Endothelial cell (in vitro differentiated cells): Measurements from ENCODE around the gene MICALL1. TPM values are rescaled to one million over a fixed set of nuclear protein-coding genes. Genes with fewer than 3 reads are reported as not detected.

ENCODE experiments used
- DNase-seq: peaks from one replicate; pipeline ENCODE4 v3.0.0; 2021; ENCODE audit warnings: low spot score
- H3K27ac Mint-ChIP-seq: one replicate; pipeline ENCODE4 v1.8.0; 2021; ENCODE audit warnings: mixed read lengths, inconsistent platforms; ENCODE audit not compliant: unreplicated experiment
- H3K27me3 Mint-ChIP-seq: one replicate; pipeline ENCODE4 v1.8.0; 2021; ENCODE audit warnings: mild to moderate bottlenecking, moderate library complexity, mixed read lengths, inconsistent platforms; ENCODE audit not compliant: unreplicated experiment
- H3K36me3 Mint-ChIP-seq: one replicate; pipeline ENCODE4 v1.8.0; 2021; ENCODE audit warnings: mild to moderate bottlenecking, low read depth, mixed read lengths, inconsistent platforms; ENCODE audit not compliant: unreplicated experiment
- H3K4me1 Mint-ChIP-seq: one replicate; pipeline ENCODE4 v1.8.0; 2021; ENCODE audit warnings: mild to moderate bottlenecking, mixed read lengths, inconsistent platforms; ENCODE audit not compliant: unreplicated experiment
- H3K4me3 Mint-ChIP-seq: one replicate; pipeline ENCODE4 v1.8.0; 2021; ENCODE audit warnings: mild to moderate bottlenecking, mixed read lengths, inconsistent platforms; ENCODE audit not compliant: unreplicated experiment
- H3K9me3 Mint-ChIP-seq: one replicate; pipeline ENCODE4 v1.8.0; 2021; ENCODE audit warnings: mixed read lengths, inconsistent platforms; ENCODE audit not compliant: unreplicated experiment
- CTCF ChIP-seq: fragments of 200-600 bp; sonication (generic); IDR thresholded peaks from one replicate; pipeline ENCODE4 v1.5.0; 2021; ENCODE audit warnings: antibody characterized with exemption; ENCODE audit not compliant: unreplicated experiment
- total RNA-seq: library from RNA; stranded (reverse); fragmentation: NEBNext Ultra II Directional; extraction: Animal tissue kit (Norgen Biotek cat#: 25700); gene quantifications from one replicate; pipeline ENCODE4 v1.2.1, GENCODE V29; 2021; ENCODE audit not compliant: unreplicated experiment

MICALL1 gene
- total RNA-seq, 1 donor from 2014 or later: 124 TPM

GRCh38 chr22:37892566-37893335 lies 13.3 kb upstream of the MICALL1 start:
- Mint-ChIP-seq H3K27me3 (peaks cover 3% of the 10 kb centered on the region), H3K36me3 (peaks cover 18% of the 10 kb centered on the region), H3K4me3 (no peak overlapping the region), H3K4me1 (peaks cover 56% of the 10 kb centered on the region), H3K27ac (no peak overlapping the region), H3K9me3 (no peaks in the 10 kb centered on the region)
- DNase-seq: no peak
- no peak for TF ChIP-seq CTCF

- TF ChIP-seq CTCF: no peak
- Mint-ChIP-seq H3K27me3 (peaks cover 3% of the 10 kb centered on the region), H3K4me3 (peak overlapping the region; percentile 72), H3K36me3 (peaks cover 10% of the 10 kb centered on the region), H3K9me3 (no peaks in the 10 kb centered on the region), H3K4me1 (peaks cover 55% of the 10 kb centered on the region), H3K27ac (peak overlapping the region; percentile 94)
- DNase-seq: no peak
Observed at GRCh38 chr22:37893583-37893983, 12.5 kb upstream of the MICALL1 start.

GRCh38 chr22:37894939-37895670 lies 11.0 kb upstream of the MICALL1 start:
- peak; percentile 48 for DNase-seq
- Mint-ChIP-seq H3K36me3 (peaks cover 9% of the 10 kb centered on the region), H3K27ac (peak overlapping the region; percentile 98), H3K9me3 (no peaks in the 10 kb centered on the region), H3K4me3 (no peak overlapping the region), H3K4me1 (peaks cover 63% of the 10 kb centered on the region), H3K27me3 (peaks cover 3% of the 10 kb centered on the region)
- TF ChIP-seq CTCF: no peak

- TF ChIP-seq CTCF: no peak
- Mint-ChIP-seq H3K27ac (peak overlapping the region; percentile 92), H3K4me1 (peaks cover 65% of the 10 kb centered on the region), H3K36me3 (peaks cover 9% of the 10 kb centered on the region), H3K27me3 (peaks cover 3% of the 10 kb centered on the region), H3K9me3 (no peaks in the 10 kb centered on the region), H3K4me3 (no peak overlapping the region)
- DNase-seq: peak; percentile 48
Observed at GRCh38 chr22:37896181-37896592, 9.9 kb upstream of the MICALL1 start.

- Mint-ChIP-seq H3K27ac (peak overlapping the region; percentile 92), H3K36me3 (peaks cover 5% of the 10 kb centered on the region), H3K4me1 (peaks cover 68% of the 10 kb centered on the region), H3K4me3 (no peak overlapping the region), H3K27me3 (peaks cover 3% of the 10 kb centered on the region), H3K9me3 (no peaks in the 10 kb centered on the region)
- no peak for DNase-seq
- TF ChIP-seq CTCF: no peak
Observed at GRCh38 chr22:37896939-37897338, 9.2 kb upstream of the MICALL1 start.
